ENCODE results near the gene CDKN2B.

CDKN2B gene

DNA sequence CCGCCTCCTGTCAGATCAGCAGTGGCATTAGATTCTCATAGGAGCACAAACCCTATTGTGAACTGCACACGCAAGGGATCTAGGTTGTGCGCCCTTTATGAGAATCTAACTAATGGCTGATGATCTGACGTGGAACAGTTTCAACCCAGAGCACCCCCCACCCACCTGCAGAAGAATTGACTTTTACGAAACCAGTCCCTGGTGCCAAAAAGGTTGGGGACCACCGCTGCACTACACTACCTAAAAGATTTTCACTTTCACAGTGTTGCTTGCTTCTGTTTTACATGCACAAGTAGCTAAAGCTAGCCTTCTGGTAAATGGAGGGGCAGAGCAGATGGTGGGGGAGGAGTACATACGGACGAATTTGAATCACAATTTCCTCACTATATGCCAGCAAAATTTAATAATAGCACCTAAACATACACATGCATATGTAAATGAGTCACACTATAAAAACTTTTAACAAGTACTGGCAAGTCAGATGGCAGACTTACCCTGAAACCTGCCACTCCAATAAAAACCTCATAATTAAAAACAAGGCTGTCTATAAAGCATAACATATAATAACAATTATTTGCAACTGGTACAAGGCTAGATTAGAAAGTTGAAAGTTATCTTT is 24.0 kb upstream of the CDKN2B start:
- no peak for DNase-seq

DNA sequence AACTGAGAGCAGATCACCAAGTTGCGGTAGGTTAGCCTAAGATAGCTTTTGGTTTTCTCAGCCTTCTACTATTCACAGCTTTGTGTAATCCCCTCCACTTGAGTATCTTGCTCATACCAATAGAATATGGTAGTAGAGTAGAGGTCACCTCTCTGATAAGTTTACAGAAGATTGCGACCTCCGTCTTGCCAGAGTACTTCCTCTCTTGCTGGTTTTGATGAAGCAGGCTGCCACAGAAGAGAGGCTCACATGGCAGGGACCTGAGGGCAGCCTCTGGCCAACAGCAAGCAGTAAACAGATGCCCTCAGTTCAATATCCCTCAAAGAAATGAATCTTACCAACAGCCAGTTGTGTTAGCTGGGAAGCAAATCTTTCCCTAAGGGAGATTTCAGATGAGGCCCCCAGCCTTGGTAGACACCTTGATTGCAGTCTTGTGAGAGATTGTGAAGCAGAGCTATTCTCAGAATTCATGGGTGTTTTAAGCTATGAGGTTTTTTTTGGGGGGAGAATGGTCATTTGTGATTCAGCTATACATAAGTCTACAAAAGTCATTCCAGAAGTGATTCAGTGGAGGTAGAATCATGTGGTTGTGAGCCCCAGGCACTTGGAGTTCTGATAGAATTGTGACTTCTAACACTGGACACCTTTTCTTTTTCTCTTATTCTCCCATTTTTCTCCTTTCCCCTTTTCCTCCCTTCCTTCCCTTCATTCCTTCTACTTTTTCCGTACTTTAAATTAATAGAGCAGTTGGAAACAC is 22.7 kb upstream of the CDKN2B start:
- DNase-seq = no peak

DNA sequence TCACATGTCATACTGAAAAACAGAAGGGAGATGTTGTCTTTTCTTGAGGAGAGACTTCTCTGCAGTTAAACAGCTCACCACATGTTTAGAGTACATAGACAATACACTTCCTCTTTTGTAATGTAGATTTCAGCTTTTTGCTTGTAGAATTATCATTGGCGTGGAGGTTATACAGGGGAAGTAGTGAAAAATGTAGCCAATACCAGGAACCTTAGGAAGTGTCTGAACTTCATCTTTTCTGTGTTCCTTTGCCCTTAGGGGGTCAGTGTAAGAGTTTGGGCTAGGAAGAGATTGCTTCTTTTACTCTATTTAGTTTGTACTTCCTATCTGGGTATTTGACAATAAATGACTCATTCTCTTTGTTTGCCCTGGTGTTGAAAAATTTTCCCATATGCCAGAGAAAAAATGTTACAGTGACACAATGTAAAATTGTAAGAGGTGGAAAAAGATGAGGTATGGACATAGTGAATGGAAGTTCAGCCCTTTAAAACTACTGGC is 21.0 kb upstream of the CDKN2B start:
- no peak for DNase-seq

DNA sequence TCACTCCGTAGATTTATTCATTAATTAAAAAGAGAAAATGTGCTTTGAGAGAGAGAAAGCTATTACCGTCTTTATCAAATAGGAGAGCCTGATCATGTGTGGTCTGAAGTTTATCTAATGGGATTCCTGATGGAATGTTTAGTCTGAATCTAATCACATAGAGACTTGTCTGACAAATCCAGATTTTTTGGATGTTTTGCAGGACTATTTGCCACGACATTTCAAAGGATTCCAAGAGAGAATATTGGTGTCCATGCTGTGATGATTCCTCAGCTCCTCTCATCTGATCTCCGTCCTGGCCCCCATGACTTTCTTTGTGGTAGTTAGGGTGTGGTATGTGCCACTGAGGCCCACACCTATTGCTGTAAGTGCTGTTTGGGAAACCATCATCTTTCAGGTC is 20.1 kb upstream of the CDKN2B start:
- DNase-seq = no peak

DNA sequence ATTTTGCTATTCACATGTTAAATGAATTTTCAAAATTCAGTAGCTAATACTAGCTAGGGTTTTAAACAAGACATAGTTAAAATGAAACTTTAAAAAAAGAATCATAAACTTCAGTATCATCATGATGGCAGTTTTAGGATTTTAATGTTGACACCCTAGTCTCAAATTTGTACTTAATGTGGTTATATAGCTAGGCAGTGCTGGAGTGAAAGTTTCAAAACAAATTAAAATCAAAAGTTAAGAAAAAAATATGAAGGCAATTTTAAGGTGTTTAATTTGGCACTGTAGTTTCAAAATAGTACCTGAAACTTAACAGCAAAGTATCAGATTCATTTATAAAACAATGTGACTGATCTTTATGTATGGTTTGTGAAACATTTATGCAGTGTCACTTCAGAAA is 19.3 kb upstream of the CDKN2B start:
- no peak for DNase-seq

DNA sequence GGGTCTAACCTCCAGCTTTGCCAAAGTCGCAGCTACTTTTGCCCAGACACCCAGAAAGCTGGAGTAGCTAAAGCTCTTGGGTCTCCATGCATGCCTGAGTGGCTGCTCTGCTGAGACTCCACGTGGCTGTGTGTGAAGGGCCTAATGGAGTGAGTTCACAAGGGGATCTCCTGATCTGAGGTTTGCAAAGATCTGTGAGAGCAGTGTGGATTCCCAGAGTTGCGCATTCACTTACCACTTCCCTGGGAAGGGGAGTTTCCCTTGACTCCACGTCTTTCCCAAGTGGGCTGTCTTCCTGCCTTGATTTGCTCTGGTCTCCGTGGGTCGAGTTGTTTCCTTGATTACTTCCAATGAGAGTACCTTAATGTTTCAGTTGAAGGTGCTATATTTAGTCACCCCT is 17.6 kb upstream of the CDKN2B start:
- no peak for DNase-seq

DNA sequence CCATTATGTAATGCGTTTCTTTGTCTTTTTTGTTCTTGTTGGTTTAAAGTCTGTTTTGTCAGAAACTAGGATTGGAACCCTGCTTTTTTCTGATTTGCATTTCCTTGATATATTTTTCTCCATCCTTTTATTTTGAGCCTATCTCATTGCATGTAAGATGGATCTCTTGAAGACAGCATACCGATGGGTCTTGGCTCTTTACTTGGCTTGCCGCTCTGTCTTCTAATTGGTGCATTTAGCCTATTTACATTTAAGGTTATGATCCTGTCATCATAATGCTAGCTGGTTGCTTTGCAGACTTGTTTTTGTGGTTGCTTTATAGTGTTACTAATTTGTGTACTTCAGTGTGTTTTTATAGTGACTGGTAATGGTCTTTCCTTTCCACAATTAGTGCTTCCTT is 13.3 kb upstream of the CDKN2B start:
- no peak for DNase-seq

DNA sequence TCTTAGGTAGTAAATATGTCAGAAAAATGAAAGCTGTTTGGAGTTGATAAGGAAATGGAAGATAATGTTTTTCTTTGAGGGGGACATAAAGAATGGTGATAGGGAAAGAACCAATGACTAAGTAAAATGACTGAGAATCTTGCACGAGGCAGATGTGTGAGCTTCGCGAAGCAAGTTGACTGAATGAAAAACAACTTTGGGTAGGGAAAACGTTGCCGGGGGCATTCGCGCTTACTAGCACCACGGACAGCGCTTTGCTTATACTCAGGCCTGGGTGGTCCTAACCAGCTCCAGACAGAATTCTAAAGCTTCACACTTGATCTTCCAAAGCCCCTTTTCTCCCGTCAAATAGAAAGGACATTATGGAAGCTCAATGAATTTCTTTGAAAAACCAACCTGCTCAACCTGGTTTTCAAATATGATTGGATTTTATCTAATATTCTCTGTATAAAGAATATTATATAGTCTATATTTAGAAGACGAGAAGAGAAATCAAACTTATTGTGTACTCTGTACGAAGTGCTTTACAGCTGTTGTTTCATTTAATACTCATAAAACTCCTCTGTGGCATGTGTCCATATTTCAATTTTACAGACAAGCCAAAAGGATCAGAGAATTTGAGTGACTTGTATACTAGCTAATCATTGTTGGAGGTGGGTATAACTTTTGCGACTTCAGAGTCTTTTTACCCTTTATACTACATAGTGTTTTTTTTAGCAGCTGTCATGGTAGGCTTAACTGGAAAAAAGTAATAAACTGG is 1.9 kb upstream of the CDKN2B start:
- no peak for DNase-seq

DNA sequence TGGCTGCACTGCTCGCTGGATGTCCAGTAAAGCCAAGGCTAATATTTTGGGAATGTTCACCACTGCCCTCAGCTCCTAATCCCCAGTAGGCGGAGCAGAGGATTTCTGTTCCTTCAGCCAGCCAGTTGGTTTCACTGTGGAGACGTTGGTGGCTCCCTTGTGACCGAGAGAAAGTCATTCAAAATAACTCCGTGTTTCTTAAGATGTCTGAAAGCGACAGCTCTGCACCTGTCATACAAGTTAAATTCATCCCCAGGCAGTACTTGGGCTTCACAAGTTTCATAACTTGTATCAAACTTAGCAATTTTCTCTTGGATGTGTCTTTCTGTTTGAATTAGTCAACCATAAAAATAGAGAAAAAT is 382 bp upstream of the CDKN2B start:
- DNase-seq = no peak

DNA sequence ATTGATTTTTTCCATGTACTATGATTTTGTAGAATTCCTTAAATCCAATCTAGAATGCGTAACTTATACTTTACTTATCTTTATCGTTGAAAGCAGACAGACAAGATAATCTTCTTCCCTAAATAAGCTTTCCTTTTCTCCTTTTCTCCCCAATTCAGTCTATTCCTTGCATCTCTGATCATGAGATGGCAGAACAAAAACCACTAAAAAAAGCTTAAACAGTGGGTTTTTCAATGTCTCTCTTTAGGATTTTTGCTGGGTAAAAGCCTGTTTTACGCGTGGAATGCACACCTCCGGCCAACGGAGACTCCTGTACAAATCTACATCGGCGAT is 755 bp downstream of the CDKN2B start:
- no peak for DNase-seq

DNA sequence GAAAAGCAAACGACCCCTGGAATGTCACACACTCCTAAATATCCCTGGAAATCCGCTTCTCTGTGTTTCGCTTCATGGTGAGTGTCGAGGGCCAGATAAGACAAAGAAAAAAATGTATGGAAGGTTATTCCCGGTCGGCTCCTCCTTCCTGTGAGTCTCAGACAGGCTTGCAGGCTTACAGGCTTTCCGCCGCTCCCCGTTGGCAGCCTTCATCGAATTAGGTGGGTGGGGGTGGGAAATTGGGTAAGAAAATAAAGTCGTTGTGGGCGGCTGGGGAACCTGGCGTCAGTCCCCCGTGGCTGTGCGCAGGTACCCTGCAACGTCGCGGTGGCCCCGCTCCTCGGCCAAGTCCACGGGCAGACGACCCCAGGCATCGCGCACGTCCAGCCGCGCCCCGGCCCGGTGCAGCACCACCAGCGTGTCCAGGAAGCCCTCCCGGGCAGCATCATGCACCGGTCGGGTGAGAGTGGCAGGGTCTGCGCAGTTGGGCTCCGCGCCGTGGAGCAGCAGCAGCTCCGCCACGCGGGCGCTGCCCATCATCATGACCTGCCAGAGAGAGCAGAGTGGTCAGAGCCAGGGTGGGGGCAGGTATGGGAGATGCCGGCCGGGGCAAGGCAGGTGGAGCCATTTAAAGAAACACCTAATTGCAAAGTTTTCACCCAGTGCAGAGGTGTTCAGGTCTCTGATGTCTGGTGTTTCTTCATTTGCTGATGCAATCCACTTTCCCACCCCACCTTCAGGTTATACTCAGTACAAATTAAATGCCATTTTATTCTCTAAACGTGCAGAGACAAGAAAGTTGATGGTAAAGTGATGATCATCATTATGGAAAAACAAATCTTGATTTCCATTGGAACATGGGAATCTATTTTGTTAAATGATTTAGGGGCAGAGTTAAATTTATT is 3.2 kb downstream of the CDKN2B start:
- DNase-seq = no peak

DNA sequence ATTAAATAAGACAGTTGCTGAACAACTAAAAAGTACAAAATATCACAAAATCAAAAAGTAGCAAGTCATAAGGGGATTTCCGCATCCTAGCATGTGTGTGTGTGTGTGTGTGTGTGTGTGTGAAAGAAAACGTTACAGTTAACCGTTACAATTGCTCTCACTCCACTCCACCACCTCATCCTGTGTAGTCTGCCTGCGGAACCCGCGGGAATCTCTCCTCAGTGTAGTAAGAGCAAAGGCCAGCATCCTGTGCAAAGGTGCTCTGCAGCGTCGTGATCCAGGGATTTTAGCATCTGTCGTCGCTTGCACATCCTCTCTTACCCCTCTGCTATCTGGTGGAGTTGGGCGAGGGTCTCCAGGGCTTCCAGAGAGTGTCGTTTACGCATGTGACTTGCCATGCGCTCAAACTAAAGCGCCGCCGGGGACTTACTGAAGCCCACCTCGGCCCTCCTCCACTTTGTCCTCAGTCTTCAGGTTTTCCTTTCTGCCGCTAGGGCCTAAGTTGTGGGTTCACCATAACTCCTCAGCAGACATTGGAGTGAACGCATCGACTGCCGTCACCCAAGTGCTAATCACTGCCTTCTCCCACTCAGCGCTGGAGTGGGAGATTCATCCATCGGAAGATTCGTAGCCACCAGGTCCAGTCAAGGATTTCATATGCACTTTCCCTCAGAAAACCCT is 3.9 kb downstream of the CDKN2B start:
- DNase-seq = no peak

DNA sequence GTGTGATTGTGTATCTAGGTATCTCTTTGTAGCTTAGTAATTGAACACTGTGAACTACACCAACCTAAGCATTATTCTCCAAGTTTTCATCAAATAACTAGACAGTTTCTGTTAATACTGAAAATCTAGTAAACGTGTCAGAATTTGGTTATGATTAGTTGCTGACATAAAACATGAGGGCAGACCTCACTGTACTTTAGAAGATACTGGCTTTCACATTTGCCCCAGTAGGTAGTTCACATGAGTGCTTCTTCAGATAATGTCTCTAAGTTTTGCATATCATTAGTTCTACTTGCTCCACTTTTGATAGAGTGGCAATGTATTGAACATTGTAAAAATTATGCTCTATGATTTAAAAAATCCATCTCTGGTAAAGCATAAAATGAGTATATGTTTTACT is 7.1 kb downstream of the CDKN2B start:
- no peak for DNase-seq

DNA sequence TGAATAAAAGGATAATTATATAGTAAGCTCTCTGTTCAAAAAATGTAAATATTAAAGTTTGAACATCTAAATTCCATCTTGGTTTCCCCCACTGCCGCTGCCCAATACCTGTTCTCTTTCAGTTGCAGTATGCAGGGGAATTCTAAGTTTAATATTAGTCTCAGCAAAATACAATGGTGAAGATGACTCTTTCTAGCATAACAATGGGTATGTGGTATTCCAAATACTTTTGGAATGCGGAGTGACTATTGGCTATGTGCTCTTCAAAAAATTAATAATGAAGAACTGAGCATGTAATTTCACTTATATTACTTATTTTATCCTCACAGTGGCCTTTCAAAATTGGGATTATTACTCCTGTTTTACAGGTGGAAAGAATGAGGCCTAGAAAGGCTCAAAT is 11.1 kb downstream of the CDKN2B start:
- DNase-seq = no peak

DNA sequence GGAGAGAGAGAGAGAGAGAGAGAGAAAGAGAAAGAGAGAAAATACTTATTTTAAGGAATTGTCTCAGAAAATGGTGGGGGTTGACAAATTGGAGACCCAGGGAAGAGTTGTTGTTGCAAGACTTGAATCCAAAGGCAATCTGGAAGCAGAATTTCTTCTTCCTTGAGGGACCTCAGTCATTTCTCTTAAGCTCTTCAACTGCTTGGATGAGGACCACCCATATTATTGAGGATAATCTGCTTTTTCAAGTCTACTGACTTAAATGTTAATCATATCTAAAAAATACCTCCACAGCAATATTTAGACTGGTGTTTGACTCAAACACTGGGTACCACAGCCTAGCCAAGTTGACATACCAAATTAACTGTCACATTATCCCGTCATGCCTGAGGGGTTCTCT is 11.6 kb downstream of the CDKN2B start:
- no peak for DNase-seq

DNA sequence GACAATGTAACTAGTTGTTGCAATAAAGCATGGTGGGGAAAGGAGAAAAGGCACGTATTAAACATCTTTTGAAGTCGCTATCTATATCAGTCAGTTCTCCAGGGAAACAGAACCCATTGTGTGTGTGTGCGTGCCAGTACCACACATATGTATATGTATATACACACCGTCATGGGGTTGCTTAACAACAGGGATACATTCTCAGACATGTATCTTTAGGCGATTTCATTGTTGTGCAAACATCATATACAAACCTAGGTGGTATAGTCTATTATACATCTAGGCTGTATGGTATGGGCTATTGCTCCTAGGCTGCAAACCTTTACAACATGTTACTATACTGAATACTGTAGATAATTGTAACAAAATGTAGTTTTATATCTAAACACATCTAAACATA is 12.2 kb downstream of the CDKN2B start:
- no peak for DNase-seq

DNA sequence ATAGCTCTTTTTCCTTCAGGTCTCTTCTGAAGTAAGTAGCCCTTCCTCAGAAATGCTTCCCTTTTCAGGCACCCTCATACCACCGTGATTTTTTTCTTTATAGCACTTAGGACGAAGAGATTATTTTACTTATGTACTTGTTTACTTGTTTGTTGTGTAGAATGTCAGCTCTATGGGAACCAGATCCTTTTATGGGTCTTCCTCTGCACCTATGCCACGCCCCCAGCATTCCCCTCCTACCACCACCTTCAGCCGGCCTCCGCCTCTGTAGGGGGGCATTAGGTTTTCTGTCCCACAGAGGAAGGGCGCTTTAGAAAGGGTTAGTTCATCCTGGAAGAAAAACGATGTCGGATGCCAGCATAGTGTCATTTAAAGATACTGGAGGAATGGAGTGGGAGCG is 12.7 kb downstream of the CDKN2B start:
- no peak for DNase-seq

DNA sequence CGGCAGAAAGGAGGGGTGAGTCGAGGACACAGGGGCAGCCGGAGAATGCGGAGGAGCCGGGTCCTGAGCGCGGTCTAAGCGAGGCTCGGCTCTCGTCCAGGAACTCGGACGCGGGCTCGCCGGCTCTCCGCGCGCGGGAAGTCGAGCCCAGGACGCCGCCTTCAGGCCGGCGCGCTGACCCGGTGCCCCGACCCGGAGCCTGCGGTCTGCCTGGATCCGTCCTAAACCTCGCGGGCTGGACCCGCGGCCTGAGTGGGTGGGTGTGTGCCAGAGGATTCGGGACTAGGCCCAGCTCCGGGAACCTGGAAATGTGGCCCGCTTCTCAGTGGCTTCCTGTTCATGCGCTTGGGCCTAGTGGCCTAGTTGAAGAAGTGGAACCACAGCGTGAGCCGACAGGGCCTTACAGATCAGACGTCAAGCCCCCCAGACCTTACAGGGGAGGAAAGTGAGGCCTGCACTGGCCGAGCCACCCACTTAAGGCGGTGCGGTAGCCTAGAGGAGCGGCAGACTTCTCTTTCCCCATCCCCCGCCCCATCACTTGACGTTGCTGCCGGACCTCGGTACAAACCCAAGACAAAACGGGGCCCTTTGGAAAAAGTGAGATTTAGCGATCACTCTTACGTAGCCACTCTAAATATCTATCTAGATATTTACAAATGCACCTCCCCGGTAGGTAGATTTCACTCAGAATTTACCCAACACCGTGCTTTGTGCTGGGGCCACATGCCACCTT is 13.3 kb downstream of the CDKN2B start:
- DNase-seq = peak; percentile 72

DNA sequence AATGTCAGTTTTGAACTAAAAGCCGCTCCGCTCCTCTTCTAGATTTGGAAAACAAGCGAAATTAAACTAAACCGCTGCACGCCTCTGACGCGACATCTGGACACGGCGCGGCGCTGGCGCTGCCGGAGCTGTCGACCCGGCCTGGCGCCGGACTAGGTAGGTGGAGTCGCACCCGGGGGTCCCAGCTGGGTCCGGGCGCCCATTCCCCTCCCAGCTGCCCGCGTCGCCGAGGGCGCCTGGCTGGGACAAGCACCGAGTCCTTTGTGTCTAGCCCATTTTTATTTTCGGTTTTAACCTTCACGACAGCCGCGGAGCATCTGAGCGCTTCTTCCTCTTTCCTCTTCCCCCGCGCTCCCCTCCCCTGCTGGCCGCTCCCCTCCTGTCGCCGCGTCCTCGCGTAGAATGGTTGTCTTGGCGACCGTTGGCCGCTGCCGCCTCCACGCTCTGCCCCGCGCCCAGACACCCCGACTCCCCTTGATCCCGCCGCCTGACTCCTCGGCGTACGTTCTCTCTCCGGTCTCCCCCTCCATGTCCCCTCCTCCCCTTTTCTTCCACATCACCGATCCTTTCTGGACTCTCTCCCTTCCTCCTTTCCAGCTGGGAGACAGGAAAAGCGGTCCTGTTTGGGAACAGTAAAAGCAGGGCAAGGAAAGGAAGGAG is 14.0 kb downstream of the CDKN2B start:
- DNase-seq = peak; percentile 90

DNA sequence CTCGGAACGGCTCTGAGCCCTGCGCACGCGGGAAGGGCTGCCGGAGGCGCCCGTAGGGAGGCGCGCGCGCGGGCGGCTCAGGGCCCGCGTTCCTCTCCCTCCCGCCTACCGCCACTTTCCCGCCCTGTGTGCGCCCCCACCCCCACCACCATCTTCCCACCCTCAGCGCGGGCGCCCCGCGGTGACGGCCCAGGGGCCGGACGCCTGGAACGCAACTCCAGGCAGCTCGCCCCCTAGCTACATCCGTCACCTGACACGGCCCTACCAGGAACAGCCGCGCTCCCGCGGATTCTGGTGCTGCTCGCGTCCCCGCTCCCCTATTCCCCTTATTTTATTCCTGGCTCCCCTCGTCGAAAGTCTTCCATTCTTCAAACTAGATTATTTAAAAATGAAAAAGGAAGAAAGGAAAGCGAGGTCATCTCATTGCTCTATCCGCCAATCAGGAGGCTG is 14.5 kb downstream of the CDKN2B start, which contains the start of gene CDKN2B-AS1:
Gene CDKN2B-AS1 (plus strand): TSS at position 236 of the 450 bp plus-strand sequence.
- DNase-seq = peak; percentile 81

Data from activated effector memory CD4-positive, alpha-beta T cell treated with anti-CD3 and anti-CD28 coated beads, Interleukin-2, amount 50 U/mL, for 16 hours (primary cell).